OCI-LY1 (cell line): Measurements from ENCODE around the gene LIN52.

Experiments
- H2AFZ ChIP-seq: fragments of 200-600 bp; sonication (generic), shearing (Covaris generic); 2 replicates; pipeline ENCODE4 v1.6.0; 2014; ENCODE audit warnings: antibody characterized with exemption, mild to moderate bottlenecking, low read length
- H3F3A ChIP-seq: fragments of 200-600 bp; sonication (generic), shearing (Covaris generic); 2 replicates; pipeline ENCODE4 v1.6.0; 2014; ENCODE audit warnings: mild to moderate bottlenecking, antibody characterized with exemption, low read length, moderate library complexity; ENCODE audit not compliant: insufficient read depth
- H3K27ac ChIP-seq: fragments of 200-600 bp; sonication (generic); 2 replicates; pipeline ENCODE4 v1.5.1; 2014; ENCODE audit warnings: low read length, mixed run types, mild to moderate bottlenecking, low read depth; ENCODE audit not compliant: poor library complexity, severe bottlenecking
- H3K27me3 ChIP-seq: fragments of 200-600 bp; sonication (generic); 2 replicates; pipeline ENCODE4 v1.6.0; 2014; ENCODE audit warnings: antibody characterized with exemption, mild to moderate bottlenecking, low read length, moderate library complexity; ENCODE audit not compliant: insufficient read depth
- H3K36me3 ChIP-seq: fragments of 200-600 bp; sonication (generic); 2 replicates; pipeline ENCODE4 v1.6.1; 2014; ENCODE audit warnings: mild to moderate bottlenecking, antibody characterized with exemption, low read length, moderate library complexity, mixed read lengths; ENCODE audit not compliant: insufficient read depth
- H3K4me1 ChIP-seq: fragments of 200-600 bp; sonication (generic); 2 replicates; pipeline ENCODE4 v1.5.1; 2014; ENCODE audit warnings: mild to moderate bottlenecking, low read length, moderate library complexity; ENCODE audit not compliant: insufficient read depth, severe bottlenecking
- H3K4me2 ChIP-seq: fragments of 200-600 bp; sonication (generic), shearing (Covaris generic); 2 replicates; pipeline ENCODE4 v1.6.1; 2014; ENCODE audit warnings: low read length
- H3K4me3 ChIP-seq: fragments of 200-600 bp; sonication (generic); 2 replicates; pipeline ENCODE4 v1.5.1; 2014; ENCODE audit warnings: low read length, low read depth, mild to moderate bottlenecking, mixed read lengths; ENCODE audit not compliant: poor library complexity, severe bottlenecking
- H3K79me2 ChIP-seq: fragments of 200-600 bp; shearing (Covaris generic); 2 replicates; pipeline ENCODE4 v1.6.1; 2016; ENCODE audit warnings: mixed run types, low read length, mixed read lengths; ENCODE audit not compliant: insufficient read depth
- H3K9ac ChIP-seq: fragments of 200-600 bp; sonication (generic), shearing (Covaris generic); 2 replicates; pipeline ENCODE4 v1.6.1; 2014; ENCODE audit warnings: mild to moderate bottlenecking, low read length, mixed read lengths
- H3K9me2 ChIP-seq: fragments of 200-600 bp; sonication (generic), shearing (Covaris generic); 2 replicates; pipeline ENCODE4 v1.6.1; 2014; ENCODE audit warnings: low read depth, mild to moderate bottlenecking, low read length, mixed read lengths
- H3K9me3 ChIP-seq: fragments of 200-600 bp; shearing (Covaris generic); 2 replicates; pipeline ENCODE4 v1.6.1; 2014; ENCODE audit warnings: low read length, mixed read lengths
- H4K20me1 ChIP-seq: fragments of 200-600 bp; sonication (generic), shearing (Covaris generic); 2 replicates; pipeline ENCODE4 v1.6.0; 2016; ENCODE audit warnings: mild to moderate bottlenecking, low read length; ENCODE audit not compliant: insufficient read depth
- CTCF ChIP-seq: fragments of 200-600 bp; sonication (generic), shearing (Covaris generic); IDR thresholded peaks from 2 replicates; pipeline ENCODE4 v1.5.1; 2017; ENCODE audit warnings: mild to moderate bottlenecking, antibody characterized with exemption, low read length, moderate library complexity, mixed read lengths
- EZH2 ChIP-seq: fragments of 200-600 bp; sonication (generic), shearing (Covaris generic); IDR thresholded peaks from 2 replicates; pipeline ENCODE4 v1.8.0; 2017; ENCODE audit warnings: borderline replicate concordance, mixed run types, mild to moderate bottlenecking, antibody characterized with exemption, low read length, moderate library complexity, mixed read lengths

The LIN52 gene

GRCh38 chr14:74127634-74128033 is 42.9 kb downstream of the LIN52 start:
- Histone ChIP-seq H3F3A (no peaks in the 10 kb centered on the region), H3K79me2 (no peaks in the 10 kb centered on the region), H3K36me3 (peaks cover 5% of the 10 kb centered on the region; the same call in 1 of the 2 replicates), H3K9me2 (no peaks in the 10 kb centered on the region), H3K9me3 (no peaks in the 10 kb centered on the region), H3K27me3 (no peaks in the 10 kb centered on the region), H2AFZ (no peak overlapping the region), H4K20me1 (no peaks in the 10 kb centered on the region), H3K4me2 (no peak overlapping the region), H3K27ac (no peak overlapping the region), H3K4me1 (no peaks in the 10 kb centered on the region), H3K4me3 (no peak overlapping the region), H3K9ac (no peak overlapping the region)
- TF ChIP-seq EZH2 (no peak), CTCF (no peak)

DNA sequence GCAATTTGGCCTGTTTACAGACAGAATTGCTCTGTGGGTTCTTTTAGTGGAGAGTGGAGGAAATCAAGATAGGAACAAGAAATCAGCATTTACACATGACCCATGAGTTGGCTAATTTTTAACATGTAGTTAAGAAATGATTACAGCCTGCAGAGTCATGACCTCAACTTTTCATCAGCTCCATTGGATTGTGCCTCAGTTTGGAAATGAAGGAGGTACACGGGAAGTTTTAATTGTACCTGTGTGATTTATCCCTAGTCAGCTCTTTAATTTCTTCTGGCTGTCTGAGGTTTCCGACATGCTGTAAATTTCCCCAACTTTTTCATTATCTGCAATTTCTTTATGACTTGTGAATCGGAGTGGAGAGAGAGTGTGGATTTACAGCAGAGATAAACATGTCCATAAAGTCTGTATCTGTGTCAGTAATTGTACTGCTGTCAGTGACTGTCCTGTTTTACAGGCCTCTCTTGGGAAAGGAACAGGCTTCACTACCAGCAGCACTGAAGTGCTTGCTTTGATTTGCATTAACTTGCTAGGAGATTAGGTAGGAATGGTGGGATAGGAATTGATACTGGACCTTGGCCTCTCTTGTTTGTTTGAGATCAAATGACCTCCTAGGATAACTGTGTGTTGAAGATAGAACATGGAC is 49.2 kb downstream of the LIN52 start:
- Histone ChIP-seq H3K79me2 (no peaks in the 10 kb centered on the region), H3K27ac (no peak overlapping the region), H3K4me1 (no peaks in the 10 kb centered on the region), H2AFZ (no peak overlapping the region), H3K9ac (no peak overlapping the region), H3K9me3 (no peaks in the 10 kb centered on the region), H3K4me2 (no peak overlapping the region), H3K27me3 (no peaks in the 10 kb centered on the region), H4K20me1 (no peaks in the 10 kb centered on the region), H3K4me3 (no peak overlapping the region), H3F3A (no peaks in the 10 kb centered on the region), H3K9me2 (no peaks in the 10 kb centered on the region), H3K36me3 (no peaks in the 10 kb centered on the region)
- TF ChIP-seq CTCF (no peak), EZH2 (no peak)

- Histone ChIP-seq H3K4me1 (no peaks in the 10 kb centered on the region), H3F3A (no peaks in the 10 kb centered on the region), H3K27me3 (no peaks in the 10 kb centered on the region), H3K79me2 (no peaks in the 10 kb centered on the region), H3K9me2 (no peaks in the 10 kb centered on the region), H3K9me3 (no peaks in the 10 kb centered on the region), H2AFZ (no peak overlapping the region), H3K27ac (no peak overlapping the region), H4K20me1 (no peaks in the 10 kb centered on the region), H3K4me3 (no peak overlapping the region), H3K9ac (no peak overlapping the region), H3K36me3 (no peaks in the 10 kb centered on the region), H3K4me2 (no peak overlapping the region)
- no peak for TF ChIP-seq EZH2
- TF ChIP-seq CTCF: no peak
Measured at GRCh38 chr14:74134484-74134883, 49.7 kb downstream of the LIN52 start.
